ENCODE results near the gene TMOD3.

DNA sequence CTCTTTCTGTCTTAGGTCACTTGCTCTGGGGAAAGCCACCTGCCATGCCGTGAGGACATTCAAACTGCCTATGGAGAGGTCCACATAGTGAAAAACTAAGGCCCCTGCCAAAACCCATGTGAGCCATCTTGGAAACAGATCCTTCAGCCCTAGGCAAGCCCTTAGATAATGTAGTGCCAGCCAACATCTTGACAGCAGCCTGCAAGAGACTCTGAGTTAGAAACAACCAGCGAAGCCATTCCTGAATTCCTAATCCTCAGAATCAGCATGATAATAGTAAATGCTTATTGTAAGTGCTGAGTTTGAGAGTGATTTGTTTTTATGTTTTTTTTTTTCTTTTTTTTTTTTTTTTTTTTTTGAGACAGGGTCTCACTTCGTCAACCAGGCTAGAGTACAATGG lies 101.6 kb downstream of the TMOD3 start:
- TF ChIP-seq CTCF (conservative IDR thresholded peaks at IDR 0.05; ENCODE audit: low read length), result no peak
- no peak for TF ChIP-seq EZH2phosphoT487 (IDR thresholded peaks at IDR 0.05; ENCODE audit: borderline replicate concordance)

Measured in Loucy (cell line).